ENCODE measurements around the gene NPDC1. TPM values are rescaled to one million over a fixed set of nuclear protein-coding genes. Genes with fewer than 3 reads are reported as not detected.
"Not testable (repeated sequence)": the region's sequence is repeated elsewhere in the genome, so short reads cannot be mapped to it uniquely, and the experiment has no call there.

The NPDC1 gene
- polyA plus RNA-seq, 1 experiment = 8.9 TPM

DNA sequence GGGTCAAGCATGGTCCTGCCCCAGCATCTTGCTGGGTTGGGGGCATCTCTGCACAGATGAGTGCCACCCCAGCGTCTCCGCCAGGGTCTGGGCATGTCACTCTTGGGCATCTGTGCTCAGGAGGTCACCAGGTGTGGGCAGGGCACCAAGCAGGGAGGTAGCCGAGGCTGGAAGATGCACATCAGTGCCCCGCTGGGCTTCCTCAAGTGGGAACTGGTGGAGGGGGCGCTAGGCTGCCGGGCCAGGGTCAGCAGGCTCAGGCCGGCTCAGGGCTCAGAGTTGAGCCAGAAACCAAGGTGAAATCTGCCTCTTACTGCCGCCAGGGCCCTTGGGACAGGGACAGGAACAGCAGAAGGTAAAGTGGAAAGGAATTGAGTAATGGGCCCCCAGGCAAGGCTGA is 10.0 kb downstream of the NPDC1 start:
- no peak for DNase-seq (ENCODE audit: low read depth, low spot score)
- ChIA-PET POLR2A (interaction anchor here (2.0 kb wide), 1 partner anchor 88 kb away, joined by 10 read pairs; no protein-coding TSS in a partner anchor), CTCF (interaction anchor here (0.6 to 5.1 kb wide), 21 partner anchors 8 to 258 kb away, joined by 3 to 105 read pairs (median 5); partner anchors contain the start of genes AJM1, CLIC3, LCN12 and NPDC1)
- Histone ChIP-seq H3K9me3 (ENCODE audit: control insufficient read depth, insufficient read depth, low read length) (no peaks in the 10 kb centered on the region; the same call in 1 of the 2 replicates), H3K27me3 (ENCODE audit: control insufficient read depth, insufficient read depth, low read length) (no peaks in the 10 kb centered on the region), H3K4me3 (ENCODE audit: low read depth, low read length) (no peak overlapping the region), H3K27ac (ENCODE audit: low read depth, low read length) (no peak overlapping the region)
- TF ChIP-seq, protein P1, sequence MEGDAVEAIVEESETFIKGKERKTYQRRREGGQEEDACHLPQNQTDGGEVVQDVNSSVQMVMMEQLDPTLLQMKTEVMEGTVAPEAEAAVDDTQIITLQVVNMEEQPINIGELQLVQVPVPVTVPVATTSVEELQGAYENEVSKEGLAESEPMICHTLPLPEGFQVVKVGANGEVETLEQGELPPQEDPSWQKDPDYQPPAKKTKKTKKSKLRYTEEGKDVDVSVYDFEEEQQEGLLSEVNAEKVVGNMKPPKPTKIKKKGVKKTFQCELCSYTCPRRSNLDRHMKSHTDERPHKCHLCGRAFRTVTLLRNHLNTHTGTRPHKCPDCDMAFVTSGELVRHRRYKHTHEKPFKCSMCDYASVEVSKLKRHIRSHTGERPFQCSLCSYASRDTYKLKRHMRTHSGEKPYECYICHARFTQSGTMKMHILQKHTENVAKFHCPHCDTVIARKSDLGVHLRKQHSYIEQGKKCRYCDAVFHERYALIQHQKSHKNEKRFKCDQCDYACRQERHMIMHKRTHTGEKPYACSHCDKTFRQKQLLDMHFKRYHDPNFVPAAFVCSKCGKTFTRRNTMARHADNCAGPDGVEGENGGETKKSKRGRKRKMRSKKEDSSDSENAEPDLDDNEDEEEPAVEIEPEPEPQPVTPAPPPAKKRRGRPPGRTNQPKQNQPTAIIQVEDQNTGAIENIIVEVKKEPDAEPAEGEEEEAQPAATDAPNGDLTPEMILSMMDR (IDR thresholded peaks at IDR 0.05; ENCODE audit: low read depth, low read length) = no peak

GRCh38 chr9:137035507-137035834 is 10.5 kb downstream of the NPDC1 start:
- Histone ChIP-seq H3K4me3 (ENCODE audit: low read depth, low read length) (no peak overlapping the region), H3K27ac (ENCODE audit: low read depth, low read length) (no peak overlapping the region), H3K9me3 (ENCODE audit: control insufficient read depth, insufficient read depth, low read length) (no peaks in the 10 kb centered on the region; the same call in 1 of the 2 replicates), H3K27me3 (ENCODE audit: control insufficient read depth, insufficient read depth, low read length) (no peaks in the 10 kb centered on the region)
- TF ChIP-seq, protein P1 (IDR thresholded peaks at IDR 0.05; ENCODE audit: low read depth, low read length) = no peak
- POLR2A ChIA-PET = interaction anchor here (2.0 kb wide), 1 partner anchor 87 kb away, joined by 10 read pairs; no protein-coding TSS in a partner anchor
- CTCF ChIA-PET = interaction anchor here (0.5 to 5.1 kb wide), 29 partner anchors 9 to 258 kb away, joined by 3 to 105 read pairs (median 5); partner anchors contain the start of genes AJM1, CLIC3, LCN12 and MAN1B1
- DNase-seq (ENCODE audit: low read depth, low spot score) = no peak

DNA sequence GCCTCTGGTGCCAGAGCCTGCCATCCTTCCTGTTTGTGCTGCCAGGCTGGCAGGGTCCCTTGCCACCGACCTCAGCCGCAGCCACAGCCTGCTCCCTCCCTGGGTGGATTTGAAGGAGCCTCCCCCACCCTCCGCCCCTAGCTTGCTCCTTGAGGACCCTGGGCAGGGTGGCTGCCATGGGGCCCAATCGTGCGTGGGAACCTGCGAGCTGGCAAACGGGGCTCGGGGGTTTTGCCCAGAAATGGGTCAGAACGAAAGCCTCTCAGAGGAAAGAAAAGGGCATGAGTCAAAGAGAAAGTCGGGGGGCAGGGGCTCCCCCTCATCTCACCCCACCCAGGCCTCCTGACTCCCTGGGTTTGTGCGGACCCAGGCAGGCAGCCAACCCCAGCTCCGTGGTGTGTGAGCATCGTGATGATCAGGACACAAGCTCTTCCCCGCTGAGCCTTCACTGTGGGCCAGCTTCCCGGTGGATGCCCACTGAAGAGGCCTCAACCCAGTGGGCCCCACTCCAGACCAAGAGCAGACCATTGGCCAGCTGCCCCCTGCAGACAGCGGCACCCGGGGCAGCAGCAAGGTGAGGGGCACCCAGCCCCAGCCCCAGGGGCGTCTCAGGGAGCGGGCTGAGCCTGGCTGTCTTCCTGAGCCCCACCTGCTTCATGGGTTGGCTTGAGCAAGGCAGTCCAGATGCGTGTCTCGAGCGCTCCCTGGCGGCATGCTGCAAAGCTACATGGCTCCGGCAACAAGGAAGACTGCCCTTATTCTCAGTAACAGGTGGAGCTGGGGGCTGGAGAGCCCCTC is 11.1 kb downstream of the NPDC1 start:
- Histone ChIP-seq H3K4me3 (ENCODE audit: low read depth, low read length) (no peak overlapping the region), H3K27me3 (ENCODE audit: control insufficient read depth, insufficient read depth, low read length) (no peaks in the 10 kb centered on the region), H3K9me3 (ENCODE audit: control insufficient read depth, insufficient read depth, low read length) (no peaks in the 10 kb centered on the region; the same call in 1 of the 2 replicates), H3K27ac (ENCODE audit: low read depth, low read length) (no peak overlapping the region)
- TF ChIP-seq, protein P1 (IDR thresholded peaks at IDR 0.05; ENCODE audit: low read depth, low read length) = peak; percentile 93
- POLR2A ChIA-PET = interaction anchor here (2.0 kb wide), 1 partner anchor 87 kb away, joined by 10 read pairs; no protein-coding TSS in a partner anchor
- peak; percentile 63 for DNase-seq (ENCODE audit: low read depth, low spot score)
- CTCF ChIA-PET = interaction anchor here (0.5 to 5.1 kb wide), 33 partner anchors 9 to 307 kb away, joined by 3 to 105 read pairs (median 4); partner anchors contain the start of genes AJM1, CLIC3, LCN12 and MAN1B1

DNA sequence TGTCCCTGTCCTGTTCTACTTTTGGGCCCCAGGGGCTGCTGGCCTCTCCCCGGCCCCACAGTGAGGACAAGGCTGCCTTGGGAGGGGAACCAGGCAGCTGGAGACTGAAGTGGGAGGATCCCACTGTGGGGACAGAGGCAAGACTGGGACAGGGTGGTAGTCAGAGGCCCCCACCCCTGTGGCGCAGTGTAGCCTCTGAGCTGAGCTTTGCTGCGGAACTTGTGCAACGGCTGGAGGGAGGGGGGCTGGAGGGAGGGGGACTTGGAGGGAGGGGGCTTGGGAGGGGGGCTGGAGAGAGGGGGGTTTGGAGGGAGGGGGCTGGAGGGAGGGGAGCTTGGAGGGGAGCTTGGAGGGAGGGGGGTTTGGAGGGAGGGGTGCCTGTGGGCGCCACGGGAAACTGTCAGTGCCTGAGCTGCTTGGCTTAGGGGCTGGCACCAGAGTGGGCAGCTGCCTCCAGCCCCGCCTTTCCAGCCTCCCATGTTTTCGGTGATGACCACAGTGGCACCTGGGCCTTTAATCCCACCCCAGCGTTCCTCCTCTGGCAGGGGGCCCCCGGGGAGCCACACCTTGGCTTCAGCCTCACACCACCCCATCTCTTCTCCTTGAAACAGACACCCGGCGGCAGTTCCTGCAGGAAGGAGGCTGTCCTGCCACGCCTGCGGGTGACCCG is 11.8 kb downstream of the NPDC1 start:
- H3K27me3 ChIP-seq (ENCODE audit: control insufficient read depth, insufficient read depth, low read length) = no peaks in the 10 kb centered on the region
- no peak overlapping the region for H3K4me3 ChIP-seq (ENCODE audit: low read depth, low read length)
- ChIA-PET POLR2A (interaction anchor here (2.0 kb wide), 1 partner anchor 86 kb away, joined by 10 read pairs; no protein-coding TSS in a partner anchor), CTCF (interaction anchor here (0.6 to 5.1 kb wide), 16 partner anchors 8 to 247 kb away, joined by 3 to 105 read pairs (median 6); partner anchors contain the start of genes MAN1B1, NPDC1 and TMEM141)
- DNase-seq (ENCODE audit: low read depth, low spot score) = no peak
- H3K27ac ChIP-seq (ENCODE audit: low read depth, low read length) = no peak overlapping the region
- H3K9me3 ChIP-seq (ENCODE audit: control insufficient read depth, insufficient read depth, low read length) = no peaks in the 10 kb centered on the region; the same call in 1 of the 2 replicates
- TF ChIP-seq, protein P1 (IDR thresholded peaks at IDR 0.05; ENCODE audit: low read depth, low read length) = no peak

GRCh38 chr9:137033481-137033880 is 12.5 kb downstream of the NPDC1 start:
- H3K9me3 ChIP-seq (ENCODE audit: control insufficient read depth, insufficient read depth, low read length); DNase-seq (ENCODE audit: low read depth, low spot score); H3K4me3 ChIP-seq (ENCODE audit: low read depth, low read length); POLR2A ChIA-PET; H3K27ac ChIP-seq (ENCODE audit: low read depth, low read length); H3K27me3 ChIP-seq (ENCODE audit: control insufficient read depth, insufficient read depth, low read length): not testable (repeated sequence)
- CTCF ChIA-PET = interaction anchor here (3.2 to 5.1 kb wide), 3 partner anchors 13 to 246 kb away, joined by 16 to 105 read pairs (median 31); partner anchors contain the start of gene NPDC1
